Muscle of arm (tissue), 12 donors: ENCODE data around the gene CPLX1. TPM values are rescaled to one million over a fixed set of nuclear protein-coding genes. Genes with fewer than 3 reads are reported as not detected.

Experiments
- DNase-seq: peaks from one replicate; pipeline ENCODE4 v3.0.0-alpha.2; 2013
- polyA plus RNA-seq, 12 donors: library from polyadenylated mRNA; unstranded; fragments of 120-200 nt; gene quantifications; one replicate each; pipeline ENCODE4 v1.2.1, GENCODE V29; 2013; ENCODE audit not compliant: insufficient read length in 12 of 12

Gene CPLX1
- polyA plus RNA-seq, 12 donors, result 0.12 to 1.7 (median 0.33) TPM; not detected in 2

DNA sequence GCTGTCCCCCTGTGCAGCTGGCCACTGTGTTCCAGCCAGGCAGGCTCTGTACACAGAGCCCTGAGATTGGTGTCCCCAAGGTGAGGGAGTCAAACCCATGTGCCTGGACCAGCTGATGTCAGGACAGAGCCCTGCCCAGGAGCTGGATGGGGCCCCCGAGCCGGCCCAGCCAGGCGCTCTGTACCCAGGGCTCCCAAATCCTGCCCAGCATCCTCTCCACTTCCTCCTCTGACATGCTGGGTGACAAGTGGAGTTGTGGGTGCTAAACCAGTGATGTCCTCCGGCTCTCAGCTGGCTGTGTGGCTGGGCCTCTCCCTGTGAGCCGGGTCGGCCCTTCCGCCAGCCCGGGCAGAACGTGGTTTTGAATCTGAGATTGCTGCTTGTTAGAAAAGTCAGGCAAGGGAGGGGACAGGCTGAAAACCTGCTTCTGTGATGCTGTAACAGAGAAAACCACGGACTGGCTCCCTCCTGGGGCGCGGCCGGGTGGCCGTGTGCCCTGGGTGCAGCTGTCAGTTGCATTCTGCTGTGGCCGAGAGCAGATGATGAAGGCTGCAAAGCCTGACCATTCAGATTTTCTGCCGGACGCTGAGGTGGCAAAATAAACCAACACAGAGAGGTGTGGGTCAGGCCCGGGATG is 7.9 kb upstream of the CPLX1 start:
- DNase-seq, result no peak

DNA sequence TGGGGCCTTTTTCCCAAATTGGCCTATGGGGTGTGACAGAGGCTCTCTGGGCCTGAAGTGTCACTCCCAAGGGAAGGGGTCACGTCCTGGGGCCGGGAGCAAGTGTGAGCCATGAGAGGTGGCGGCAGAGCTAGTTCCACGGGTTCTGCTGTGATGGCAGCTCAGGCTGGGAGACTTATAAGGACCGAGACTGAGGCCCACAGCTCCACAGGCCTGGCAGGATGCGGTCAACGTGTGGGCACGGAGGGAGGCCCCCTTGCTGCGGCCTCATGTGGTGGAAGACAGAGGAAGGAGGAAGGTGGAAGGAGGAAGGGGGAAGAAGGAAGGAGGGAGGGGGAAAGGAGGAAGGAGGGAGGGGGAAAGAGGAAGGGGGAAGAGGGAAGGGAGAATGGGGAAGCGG is 7.2 kb upstream of the CPLX1 start:
- no peak for DNase-seq

DNA sequence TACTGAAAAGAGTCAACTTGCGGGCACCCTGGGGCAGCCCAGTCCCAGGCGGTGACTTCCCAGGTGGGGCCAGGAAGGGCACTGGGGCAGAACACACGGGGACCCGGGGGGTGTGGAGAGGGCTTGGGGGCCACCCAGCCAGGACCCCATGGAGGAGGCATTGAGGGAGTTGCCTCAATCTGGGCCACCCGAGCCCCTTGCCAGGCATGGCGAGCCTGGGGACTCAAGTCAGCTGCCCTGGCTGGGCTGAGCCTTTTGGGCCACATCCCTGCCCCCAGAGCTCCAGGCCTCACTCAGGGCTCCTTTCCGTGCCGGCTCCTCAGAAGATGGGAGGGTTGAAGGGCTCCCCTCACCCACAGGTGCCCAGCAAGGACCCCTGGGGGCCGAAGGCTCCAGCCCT is 6.6 kb upstream of the CPLX1 start:
- no peak for DNase-seq

DNA sequence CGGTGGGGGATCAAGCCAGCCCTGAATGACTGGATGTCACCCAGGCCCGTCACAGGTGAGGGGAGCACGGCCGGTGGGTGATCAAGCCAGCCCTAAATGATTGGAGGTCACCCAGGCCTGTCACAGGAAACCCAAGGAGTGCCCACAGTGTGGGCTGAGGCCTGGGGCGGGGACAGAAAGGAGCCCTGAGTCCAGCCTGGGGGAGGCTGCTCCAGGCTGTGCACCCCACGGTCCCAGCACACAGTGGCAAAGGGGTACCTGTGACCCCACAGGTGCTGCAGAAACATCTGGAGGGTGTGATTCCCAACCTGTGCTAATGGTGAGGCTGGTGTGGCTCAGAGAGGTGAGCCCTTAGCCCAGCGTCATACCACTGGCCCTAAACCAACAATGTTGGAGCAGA is 6.2 kb upstream of the CPLX1 start:
- DNase-seq, result no peak

DNA sequence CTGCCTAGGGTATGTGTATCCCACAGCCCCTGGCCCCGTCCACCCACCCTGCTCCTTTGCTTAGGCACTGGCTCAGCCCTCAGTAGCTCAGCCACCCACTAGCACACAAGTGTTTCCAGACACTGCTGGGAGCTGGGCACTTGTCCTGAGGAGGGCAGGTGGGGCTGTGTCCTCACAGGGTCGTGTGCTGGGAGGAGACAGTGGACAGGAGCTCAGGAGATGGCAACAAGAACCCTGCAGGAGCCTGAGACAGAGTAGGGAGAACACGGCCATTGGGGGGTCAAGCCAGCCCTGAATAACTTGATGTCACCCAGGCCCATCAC is 5.5 kb upstream of the CPLX1 start:
- no peak for DNase-seq

DNA sequence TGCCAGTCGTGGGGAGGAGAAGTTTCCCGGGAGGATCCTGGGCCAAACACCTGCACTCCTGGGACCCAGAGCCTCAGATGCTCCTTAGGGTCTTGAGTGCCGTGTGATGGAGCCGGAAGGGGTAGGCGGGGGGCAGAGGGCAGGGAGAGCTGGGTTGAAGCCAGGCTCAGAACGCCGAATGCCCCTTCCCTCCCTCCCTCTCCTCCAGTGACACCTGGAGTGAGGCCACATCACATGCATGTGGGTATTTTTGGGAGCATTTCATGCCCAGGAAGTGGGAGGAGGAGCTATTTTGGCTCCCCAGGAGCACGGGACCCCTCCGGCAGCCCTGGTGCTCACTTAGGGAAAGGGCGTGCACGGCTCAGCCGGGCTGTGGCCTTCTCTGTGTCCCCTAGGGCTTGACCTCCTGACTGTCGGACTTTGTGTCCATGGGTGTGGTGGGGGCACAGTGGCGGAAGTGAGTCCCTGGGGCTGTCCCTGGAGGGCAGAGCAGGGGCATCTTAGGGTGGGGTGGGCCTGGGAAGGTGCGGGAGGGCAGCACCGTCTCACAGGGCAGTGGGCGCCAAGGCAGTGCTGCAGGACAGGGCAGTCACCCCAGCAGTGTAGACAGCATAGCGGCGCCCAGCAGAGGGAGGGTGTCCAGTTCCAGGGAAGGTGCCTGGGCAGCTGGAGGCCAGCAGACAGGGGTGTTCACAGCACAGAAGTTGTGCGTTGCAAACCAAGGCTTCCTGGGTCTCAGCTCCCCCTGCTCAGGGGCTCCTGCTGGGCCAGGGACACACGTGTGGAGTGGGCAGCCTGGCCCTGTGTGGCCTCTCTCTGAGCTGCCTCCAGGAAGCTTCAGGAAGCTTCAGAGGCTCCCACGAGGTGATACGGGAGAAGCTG is 4.9 kb upstream of the CPLX1 start:
- DNase-seq, result no peak

DNA sequence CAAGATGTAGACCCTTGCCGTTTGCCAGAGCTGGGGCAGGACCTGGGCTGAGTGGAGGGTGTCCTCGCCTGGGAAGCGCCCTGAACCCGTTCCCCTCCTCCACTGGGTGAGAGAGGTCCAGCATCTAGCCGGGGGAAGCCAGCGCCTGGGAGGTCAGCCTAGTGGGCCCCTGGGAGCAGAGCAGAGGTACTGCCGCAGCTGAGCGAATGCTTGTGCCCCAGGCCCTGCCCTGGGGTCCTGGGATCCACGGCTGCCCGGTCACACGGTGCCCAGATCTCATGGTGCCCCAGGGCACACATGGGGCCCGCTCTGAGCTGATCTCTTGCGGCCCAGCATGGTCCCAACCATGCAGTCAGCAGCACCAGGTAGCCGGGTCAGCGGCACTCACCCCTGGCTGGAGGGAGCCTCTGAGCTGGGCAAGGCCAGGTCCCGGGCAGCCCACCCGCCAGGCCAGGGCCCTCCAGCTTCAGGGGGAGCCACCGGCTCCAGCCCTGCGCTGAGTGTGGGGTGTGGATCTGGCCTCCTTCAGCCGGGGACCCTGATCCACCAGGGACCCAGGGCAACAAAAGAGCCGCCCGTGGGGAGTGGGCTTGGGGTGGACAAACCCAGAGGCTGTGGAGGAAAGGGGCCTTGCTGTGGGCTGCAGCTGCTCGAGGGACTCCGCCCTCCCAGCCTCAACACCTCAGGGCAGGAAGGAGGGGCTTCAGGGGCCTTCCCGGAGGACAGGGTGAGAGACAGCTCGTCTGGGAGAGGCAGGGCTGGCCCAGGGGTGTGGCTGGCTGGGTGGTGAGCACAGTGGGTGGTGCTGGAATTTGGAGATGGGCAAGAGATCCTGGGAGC is 4.1 kb upstream of the CPLX1 start:
- no peak for DNase-seq

DNA sequence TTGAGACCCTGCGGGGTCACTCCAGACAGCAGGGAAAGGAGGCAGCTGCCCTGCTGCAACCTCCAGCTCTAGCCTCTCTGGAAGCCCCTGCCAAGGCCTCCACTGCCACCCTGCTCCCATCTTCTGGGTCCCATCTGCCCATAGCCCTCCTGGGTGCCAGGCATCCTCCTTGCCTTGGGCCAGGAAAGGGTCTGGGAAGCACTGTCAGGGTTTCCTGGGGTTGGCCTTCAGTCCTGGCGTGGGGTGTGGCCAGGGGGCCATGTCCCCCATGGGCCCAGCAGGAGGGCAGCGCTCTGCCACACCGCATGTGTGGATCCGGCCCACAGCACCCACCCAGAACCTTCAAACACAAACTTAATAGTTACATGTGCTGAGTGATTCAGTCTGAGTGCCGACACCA is 3.4 kb upstream of the CPLX1 start:
- no peak for DNase-seq

DNA sequence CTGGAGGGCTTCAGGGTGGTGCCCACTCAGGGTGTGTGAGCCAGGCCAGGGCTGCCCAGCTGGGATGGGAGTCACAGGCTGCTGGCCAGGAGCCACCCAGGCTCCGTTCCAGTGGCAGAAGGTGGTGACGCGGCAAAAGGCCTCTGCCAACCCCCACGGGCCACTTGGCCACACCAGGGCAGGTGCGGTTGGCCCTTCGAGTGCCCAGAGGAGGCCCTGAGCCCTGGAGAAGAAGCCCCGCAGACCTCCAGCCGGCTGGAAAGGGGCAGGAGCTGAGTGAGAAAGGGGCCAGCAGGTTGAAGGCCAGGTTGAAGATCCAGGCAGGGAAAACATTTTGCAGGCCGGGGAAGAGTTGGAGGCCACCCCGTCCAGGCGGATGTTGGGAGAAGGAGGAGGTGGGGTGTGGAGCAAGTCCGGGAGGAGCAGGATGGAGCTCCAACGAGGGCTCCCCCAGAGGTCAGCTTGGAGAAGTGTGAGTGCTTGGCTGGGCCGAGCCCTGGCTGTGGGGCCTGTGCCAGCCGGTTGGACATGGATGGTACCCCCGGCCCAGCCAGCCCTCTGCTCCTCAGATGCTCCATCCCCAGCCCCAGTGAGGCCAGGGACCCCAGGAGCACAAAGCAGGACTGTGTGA is 2.8 kb upstream of the CPLX1 start:
- DNase-seq, result no peak

DNA sequence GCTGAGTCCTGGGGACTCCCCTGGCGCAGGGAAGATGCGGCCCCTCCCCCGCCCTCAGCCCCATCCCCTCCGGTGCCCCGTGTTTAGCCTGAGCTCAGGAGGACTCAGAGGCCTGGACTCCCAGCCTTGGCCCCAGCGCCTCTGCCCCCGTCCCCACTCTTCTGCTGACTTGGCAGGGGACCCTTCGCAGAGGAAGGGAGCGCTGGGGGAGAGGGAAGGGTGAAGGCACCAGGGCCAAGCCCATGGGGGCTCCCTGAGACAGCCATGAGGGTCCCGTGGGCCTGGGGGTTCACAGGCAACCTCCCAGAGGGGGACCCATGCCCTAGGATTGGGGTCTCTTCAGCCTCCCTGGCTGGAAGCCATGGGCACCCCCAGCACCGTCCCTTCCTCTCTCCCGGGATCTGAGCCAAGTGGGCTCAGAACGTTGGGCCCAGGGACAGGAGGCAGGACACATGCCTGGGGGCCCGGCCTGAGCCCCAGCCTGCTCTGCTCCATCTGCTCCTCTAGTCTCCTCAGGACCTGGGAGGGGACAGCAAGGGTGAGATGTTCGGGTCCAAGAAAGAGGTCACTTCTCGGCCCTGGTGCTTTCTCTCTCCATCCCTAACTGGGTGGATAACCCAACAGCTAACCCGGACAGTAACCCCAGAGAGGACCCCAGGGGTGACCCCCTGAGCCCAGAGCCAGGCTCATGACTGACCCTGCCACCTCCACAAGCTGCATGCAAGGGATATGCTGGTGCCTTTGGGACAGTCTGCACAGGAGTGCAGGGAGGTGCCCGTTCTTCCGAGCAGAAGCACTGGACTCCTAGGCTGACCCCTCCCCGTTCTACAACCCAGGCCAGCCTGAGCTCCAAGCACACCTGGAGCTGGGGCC is 1.5 kb upstream of the CPLX1 start:
- no peak for DNase-seq

DNA sequence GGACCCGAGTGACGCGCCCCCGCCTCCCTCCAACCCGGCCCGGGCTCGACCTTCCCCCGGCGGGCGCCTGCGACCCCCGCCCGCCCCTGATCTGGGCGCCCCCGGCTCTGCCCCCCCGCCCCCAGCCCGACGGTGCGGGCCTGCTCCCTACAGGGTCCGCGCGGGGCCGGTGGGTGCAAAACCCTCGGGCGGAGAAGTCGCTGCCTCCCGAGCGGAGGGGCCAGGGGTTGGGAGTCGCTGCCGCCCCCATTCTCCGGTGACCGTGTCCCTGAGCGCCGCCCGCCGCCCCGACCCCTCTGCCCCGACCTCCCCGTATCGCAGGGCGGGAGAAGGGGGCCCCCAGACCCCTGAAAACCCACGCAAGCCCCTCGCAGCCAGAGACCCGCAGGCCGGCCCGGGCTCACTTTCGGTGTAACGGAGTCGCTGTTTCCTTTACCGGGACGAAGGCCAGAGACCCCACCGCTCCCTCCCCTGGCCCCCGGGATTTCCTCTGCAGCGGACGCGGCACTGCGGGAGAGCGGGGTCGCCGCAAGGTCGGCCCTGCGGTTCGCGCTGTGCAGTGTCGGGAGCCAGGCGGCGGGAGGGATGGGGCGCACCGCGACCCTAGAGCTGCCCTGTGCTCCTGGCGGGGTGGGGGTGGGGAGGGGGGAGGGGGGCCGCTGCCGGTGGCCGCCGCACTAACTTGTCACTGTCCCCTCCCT is 729 bp upstream of the CPLX1 start:
- no peak for DNase-seq

DNA sequence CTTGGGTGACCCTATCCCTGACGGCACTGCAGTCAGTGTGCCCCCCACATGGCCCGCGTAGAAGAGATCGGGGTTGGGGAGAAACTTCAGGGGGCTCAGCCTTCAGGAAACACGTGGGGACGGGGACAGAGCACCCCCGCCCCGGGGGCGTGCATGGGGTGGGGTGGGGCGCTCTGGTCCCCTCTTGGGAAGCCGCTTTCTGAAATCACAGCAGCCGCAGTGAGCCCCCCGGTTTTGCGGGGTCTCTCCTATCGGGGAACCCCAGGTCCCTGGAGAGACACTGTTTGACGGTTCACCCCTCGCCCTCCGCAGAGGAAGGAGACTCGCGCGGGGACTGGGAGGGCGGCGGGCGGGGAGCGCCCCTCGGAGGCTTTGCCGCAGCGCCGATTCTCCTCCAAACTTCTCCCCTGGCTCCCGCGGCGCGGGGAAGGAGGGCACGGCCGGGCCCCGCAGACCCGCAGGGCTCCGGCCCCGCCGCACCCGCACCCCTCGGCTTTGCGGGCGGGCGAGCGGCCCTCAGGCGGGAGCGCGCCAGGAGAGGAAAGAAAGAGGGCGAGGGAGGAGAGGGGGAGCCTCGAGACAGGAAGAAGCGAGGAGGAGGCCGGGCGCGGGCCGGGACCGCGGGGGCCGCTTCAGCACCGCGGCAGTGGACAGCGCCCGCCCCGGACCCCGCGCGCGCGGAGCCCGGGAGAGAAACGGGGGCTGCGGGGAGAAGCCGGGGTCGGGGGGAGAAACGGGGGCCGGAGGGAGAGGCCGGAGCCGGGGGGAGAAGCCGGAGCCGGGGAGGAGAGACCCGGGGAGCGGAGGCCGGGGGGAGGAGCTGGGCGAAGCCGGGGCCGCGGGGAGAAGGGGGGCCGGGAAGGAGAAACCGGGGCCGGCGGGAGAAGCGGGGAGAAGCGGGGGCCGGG is 612 bp downstream of the CPLX1 start:
- DNase-seq, result no peak

DNA sequence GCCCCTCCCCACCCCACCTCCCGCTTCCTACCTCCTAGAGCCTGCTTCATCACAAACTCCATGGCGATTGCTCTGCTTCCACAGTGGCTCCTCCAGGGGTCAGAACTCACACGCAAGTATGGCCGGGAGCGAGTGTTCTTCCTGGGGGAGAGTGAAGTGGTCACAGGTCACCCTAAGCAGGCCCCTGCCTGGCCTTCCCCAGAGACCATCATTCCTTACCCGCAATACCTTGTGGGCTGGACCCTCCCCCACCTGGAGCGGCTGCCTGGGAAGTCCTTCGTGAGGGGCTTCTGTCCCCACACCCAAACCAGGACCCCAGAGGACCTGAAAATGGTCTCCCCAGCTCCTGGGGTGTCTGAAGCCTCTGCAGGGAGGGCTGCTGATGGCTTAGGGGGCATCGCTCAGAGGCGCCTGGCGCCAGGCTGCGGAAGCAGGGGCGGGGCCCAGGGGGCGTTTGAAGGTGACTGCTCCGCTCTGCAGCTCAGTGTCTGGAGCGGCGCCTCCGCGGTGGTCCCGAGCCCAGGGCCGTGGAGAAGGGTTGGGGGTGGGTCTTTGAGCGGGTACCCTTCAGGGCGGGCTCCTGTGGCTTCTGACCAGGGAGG is 1.4 kb downstream of the CPLX1 start:
- DNase-seq, result no peak

DNA sequence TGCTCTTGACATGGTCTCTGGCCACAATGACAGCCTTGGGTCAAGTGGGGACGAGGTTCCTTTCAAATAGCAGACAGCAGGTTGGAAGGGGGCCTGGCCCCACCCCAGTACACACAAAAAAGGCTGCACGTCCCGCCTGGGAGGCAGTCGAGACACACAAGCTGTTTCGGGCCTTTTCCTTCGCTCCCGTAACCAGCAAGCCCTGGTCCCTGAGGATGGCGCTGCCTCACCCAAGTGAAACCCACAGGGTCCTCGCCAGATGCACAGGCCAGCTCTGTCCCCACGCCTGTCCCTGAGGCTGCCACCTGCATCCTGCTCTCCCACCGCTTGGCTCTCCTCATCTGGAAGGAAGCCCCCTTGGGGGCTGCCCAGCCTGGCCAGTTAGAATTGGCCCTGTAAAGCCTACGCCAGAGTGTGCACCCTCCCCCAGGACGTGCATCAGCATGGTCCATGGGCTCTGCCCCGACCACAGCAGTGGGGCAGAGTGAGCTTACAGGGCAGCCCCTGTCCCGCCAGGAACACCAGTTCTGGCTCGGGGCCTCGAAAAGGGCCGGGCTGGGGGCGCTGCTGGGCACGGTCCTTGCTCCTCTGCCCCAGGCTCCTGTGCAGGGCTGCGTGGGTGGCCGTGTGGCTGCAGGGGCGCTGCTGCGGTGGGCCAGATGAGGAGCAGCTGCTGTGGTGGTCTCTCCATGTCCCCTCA is 2.0 kb downstream of the CPLX1 start:
- no peak for DNase-seq

DNA sequence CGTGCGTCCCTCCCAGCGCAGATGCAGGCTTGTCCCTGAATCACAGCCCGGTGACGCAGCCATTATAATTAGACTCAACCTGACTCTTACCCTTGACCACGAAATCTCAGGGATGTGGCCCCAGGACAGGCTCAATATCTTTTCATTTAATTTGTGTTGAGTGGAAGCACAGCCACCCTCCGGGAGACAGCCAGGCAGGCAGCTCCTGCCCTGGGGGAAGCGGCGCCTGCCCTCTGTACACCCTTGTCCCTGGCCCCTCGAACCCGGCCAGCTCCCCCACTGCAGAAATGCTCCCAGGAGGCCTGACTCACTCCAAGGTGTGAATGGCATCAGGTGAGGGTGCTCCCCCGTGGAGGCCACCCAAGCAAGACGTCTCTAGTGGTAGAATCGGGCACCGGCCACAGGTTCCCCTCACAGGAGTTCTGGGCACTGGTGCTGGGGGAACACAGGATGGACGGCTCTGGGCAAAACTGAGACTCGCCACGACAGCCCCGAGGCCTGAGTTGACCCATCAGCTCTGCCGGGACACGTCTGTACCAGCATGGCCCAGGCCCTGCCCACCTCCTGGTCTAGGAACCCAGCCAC is 2.7 kb downstream of the CPLX1 start:
- DNase-seq, result no peak

DNA sequence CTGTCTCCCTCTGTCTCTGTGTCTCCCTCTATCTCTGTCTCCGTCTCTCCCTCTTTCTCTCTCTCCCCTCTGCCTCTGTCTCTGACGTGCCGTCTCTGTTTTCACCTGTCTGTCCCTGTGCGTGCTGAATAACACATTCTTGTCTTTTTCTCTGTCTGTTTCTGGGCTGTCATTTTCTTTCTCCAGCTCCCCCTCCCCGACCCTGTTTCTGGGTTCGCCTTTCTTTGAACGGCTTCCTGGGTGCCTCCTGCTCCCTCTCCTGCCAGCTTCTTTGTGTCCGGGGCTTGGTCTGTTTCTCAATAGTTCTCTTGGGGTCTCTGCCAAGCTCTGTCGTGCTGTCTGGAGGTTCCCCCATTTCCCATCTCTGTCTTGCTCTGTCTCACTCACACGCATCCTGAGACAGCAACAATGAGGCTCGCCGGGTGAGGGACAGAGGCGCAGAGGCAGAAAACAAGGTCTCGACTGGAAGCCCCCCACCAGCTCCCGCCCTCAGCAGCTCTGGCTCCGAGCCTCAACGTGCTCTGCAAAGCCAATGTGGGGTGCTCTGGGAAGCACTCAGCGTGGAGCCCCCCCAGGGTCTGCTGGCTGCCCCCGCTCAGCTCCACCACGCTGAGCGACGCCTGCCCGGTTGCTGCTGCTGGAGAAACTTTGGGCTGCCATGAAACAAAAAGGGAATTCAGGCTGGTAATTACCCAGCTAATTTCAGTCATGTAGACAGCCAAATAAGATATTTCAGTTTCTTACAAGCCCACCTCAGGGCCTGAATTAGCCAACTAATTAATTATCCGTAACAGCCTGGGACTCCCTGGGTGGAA is 3.4 kb downstream of the CPLX1 start:
- DNase-seq, result no peak

DNA sequence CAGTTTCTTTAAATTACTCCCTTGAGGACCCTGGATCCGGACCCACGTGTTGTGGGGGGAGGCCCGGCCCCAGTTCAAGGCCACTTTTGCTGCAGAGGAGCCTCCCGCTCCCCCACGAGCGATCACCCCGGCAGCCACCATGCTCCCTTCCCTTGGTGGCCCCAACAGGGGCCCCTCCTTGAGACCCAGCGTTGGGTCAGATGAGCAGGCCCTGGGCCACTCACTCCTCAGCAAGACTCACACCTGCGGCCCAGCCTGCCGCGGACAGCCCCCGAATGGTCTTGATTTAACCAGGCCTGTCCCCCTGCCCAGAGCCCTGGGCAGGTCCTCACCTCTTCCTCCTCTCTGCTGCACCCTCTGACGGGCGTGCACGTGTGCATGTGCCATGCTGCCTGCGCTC is 4.3 kb downstream of the CPLX1 start:
- DNase-seq, result no peak
